GM19324 (cell line): Measurements from ENCODE around the gene TSKS.
"Not testable (repeated sequence)": the region's sequence is repeated elsewhere in the genome, so short reads cannot be mapped to it uniquely, and the experiment has no call there.

Source experiments
- ATAC-seq: cut with Tn5 transposase; IDR thresholded peaks from one replicate; pipeline ENCODE4 v1.9.1; 2021; ENCODE audit warnings: mild to moderate bottlenecking, moderate library complexity; ENCODE audit not compliant: unreplicated experiment, low FRiP score

The TSKS gene

DNA sequence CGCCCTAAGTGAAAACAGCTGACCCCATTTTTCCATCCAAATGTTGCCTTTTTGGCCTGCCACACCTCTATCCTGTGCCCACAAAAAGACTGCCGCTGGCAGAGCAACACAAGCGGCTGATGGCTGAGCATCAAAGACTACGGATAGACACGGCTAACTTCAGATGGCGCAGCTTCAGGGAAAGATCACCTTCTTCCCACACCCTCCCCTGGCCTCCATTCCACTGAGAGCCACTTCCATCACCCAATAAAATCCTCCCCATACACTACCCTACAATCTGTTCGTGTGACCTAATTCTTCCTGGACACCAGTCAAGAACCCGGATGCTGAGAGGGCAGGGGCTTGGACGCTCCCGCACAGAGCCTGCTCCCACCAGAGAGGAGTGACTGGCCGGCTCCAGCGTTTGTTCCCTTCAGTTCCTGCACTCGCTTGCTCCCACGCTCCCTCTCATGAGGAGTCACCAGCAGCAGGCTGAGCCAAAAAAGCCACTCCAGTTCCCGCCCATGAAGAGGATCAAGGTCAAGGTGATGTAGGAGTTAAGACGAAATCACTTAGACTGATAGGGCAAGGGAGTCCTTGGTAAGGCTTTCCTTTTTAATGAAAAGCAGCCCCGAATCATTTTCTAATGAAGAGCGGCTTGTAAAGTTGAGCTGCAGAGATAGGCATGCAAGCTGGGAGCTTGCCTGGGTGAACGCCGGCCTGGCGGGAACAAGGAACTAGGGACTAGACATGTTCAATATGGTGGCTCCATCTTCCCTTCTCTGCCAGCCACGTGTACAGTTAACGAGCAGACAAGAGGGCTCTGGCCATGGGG is 35.7 kb downstream of the TSKS start:
- ATAC-seq: no peak

DNA sequence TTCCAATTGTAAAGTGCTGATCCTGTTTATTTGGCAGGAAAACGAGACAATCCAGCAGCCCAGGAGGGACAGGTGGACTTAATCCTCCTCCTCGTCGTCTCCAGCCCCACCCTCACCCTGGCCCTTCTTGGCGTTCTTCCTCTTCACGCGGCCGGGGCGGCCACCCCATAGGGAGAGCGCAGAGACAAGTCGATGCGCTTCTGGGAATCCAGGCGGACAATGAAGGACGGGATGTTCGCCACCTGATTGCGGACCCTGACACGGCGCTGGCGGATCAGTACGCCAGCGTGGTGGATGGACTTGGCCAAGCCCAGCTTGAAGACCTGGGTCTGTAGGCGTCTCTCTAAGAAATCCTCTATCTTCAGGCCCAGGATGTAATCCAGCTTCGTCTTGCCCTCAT is 43.7 kb downstream of the TSKS start:
- ATAC-seq: not testable (repeated sequence)

- no peak for ATAC-seq
Measured at GRCh38 chr19:49718991-49719390, 44.1 kb downstream of the TSKS start.

GRCh38 chr19:49718511-49718910 is 44.6 kb downstream of the TSKS start:
- no peak for ATAC-seq

- no peak for ATAC-seq
Measured at GRCh38 chr19:49716154-49716553, 47.0 kb downstream of the TSKS start.

- no peak for ATAC-seq
Measured at GRCh38 chr19:49713236-49713845, 49.8 kb downstream of the TSKS start.

- ATAC-seq: no peak
Measured at GRCh38 chr19:49712397-49712859, 50.7 kb downstream of the TSKS start.

- ATAC-seq: no peak
Measured at GRCh38 chr19:49710372-49710951, 52.6 kb downstream of the TSKS start.

DNA sequence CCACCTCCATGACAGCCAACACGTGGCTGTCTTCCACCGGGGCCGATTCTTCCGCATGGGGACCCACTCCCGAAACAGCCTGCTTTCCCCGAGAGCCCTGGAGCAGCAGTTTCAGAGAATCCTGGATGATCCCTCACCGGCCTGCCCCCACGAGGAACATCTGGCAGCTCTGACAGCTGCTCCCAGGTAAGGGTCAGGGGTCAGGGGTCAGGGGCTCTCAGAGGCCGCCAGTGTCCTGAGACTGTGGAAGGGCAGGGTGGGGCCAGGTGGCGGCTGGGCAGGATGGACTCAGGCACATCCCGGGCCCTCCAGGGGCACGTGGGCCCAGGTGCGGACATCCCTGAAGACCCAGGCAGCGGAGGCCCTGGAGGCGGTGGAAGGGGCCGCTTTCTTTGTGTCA is 57.2 kb downstream of the TSKS start:
- ATAC-seq: no peak

- ATAC-seq: no peak
Measured at GRCh38 chr19:49704888-49705642, 58.0 kb downstream of the TSKS start.

DNA sequence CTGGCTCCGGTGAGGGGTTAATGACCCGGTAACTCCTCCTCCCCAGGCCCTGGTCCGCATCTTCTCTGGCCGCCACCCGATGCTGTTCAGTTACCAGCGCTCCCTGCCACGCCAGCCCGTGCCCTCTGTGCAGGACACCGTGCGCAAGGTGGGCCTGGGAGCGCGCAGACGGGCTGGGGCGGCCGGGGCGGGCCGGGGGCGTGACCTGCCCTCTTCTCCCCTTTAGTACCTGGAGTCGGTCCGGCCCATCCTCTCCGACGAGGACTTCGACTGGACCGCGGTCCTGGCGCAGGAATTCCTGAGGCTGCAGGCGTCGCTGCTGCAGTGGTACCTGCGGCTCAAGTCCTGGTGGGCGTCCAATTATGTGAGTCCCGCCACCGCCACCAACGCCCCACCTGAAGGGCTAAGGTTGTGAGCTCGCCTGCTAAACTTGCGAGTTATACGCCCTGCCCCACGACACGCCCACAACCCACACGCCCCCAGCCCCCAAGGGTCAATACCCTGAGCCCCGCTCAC is 61.8 kb downstream of the TSKS start:
- ATAC-seq: no peak

DNA sequence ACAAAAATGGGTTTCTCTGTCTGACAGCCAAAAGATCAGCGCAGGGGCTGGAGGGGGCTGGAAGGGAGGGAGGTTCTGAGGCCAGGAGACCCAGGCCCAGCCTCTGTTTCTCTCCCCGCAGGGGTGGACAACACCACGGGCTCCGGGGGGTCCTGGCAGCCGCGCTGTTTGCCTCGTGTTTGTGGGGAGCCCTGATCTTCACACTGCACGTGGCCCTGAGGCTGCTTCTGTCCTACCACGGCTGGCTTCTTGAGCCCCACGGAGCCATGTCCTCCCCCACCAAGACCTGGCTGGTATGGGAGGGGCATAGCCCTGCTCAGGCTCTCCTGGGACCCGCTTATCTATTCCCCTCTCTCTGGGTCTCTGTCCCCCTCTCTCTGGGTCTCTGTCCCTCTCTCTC is 62.5 kb downstream of the TSKS start:
- ATAC-seq: no peak

DNA sequence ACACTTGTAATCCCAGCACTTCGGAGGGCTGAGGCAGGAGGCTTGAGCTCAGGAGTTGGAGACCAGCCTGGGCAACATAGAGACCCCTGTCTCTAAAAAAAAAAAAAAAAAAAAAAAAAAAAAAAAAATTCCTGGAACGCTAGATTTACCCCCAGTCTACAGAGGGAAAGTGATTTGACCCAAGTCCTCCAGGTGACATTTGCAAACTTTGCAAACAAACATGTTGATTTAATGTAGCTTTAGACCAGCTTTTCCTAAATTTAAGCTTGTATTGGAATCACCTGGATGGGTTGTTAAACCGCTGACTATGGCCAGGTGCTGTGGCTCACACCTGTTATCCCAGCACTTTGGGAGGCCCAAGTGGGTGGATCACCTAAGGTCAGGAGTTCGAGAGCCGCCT is 63.7 kb downstream of the TSKS start:
- ATAC-seq: no peak

GRCh38 chr19:49696865-49697264 is 66.2 kb downstream of the TSKS start:
- ATAC-seq: no peak

- ATAC-seq: no peak
Measured at GRCh38 chr19:49696115-49696514, 67.0 kb downstream of the TSKS start.

DNA sequence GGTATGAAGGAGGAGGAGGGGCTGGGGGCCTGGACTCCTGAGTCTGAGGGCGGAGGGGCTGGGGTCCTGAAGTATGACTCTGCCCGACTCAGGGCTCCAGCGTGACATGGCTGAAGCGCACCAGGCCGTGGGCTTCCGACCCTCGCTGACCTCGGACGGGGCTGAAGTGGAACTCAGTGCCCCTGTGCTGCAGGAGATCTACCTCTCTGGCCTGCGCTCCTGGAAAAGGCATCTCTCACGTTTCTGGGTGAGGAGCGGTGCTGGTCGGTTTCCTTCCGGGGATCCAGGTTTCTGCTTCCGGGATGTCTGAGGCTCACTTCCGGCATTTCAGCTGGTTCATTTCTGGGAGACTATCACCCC is 71.0 kb downstream of the TSKS start:
- no peak for ATAC-seq

GRCh38 chr19:49691243-49692146 is 71.6 kb downstream of the TSKS start:
- ATAC-seq: no peak

GRCh38 chr19:49690656-49691242 is 72.4 kb downstream of the TSKS start, which contains the start of gene CPT1C:
TSS of gene CPT1C (plus strand) at chr19:49691116. CDS start at chr19:49692253, 1,137 bp downstream.
- no peak for ATAC-seq

DNA sequence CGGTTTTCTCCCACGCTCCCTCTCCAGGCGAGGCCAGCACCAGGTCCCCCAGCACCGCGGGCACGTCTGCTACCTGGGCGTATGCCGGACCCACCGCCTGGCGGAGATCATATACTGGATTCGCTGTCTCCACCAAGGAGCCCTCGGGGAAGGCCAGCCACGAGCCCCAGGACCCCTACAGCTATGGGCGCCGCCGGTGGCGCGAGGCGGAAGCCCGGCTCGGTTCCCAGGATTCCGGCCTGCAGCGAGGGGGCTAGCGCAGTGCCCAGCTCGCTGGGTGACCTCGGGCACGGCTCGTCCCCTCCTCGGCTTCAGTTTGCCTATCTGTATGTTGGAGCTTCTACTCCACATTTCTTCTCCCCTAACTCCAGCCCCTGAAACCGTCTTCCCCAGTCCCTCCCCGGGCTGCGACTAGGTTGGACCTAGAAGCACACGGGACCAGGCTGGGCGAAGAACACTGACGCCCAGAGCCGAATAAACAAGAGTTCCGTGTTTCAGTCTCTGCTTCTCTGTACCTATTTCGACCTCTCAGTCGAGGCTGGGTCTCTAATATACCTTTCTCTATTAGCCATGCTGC is 72.9 kb downstream of the TSKS start:
- no peak for ATAC-seq
